Sigmoid colon (tissue), 4 donors: ENCODE measurements around the gene AFF4.
A peak's percentile ranks its signal among the peaks of the same experiment; 100 is the strongest.

Source experiments
- EP300 ChIP-seq, 4 donors: sonication (generic); formaldehyde crosslinking; IDR thresholded peaks; one replicate each; pipeline ENCODE4 v1.6.1; 2017; ENCODE audit warnings: antibody characterized with exemption in 4 of 4
- POLR2A ChIP-seq, 2 donors: fragments of 450-650 bp; IDR thresholded peaks; one replicate each; pipeline ENCODE4 v1.6.1; 2016; ENCODE audit warnings: antibody characterized with exemption in 2 of 2, mild to moderate bottlenecking in 2 of 2, moderate library complexity in 2 of 2
- TF ChIP-seq, protein P1 (sequence below), 4 experiments: fragments of 450-650 bp in 3 of 4; fragments of 200-600 bp in 1 of 4; IDR thresholded peaks; one replicate each; pipeline ENCODE4 v1.5.1; 2016 to 2019; ENCODE audit warnings: antibody characterized with exemption in 4 of 4, mild to moderate bottlenecking in 3 of 4, moderate library complexity in 2 of 4

DNA sequence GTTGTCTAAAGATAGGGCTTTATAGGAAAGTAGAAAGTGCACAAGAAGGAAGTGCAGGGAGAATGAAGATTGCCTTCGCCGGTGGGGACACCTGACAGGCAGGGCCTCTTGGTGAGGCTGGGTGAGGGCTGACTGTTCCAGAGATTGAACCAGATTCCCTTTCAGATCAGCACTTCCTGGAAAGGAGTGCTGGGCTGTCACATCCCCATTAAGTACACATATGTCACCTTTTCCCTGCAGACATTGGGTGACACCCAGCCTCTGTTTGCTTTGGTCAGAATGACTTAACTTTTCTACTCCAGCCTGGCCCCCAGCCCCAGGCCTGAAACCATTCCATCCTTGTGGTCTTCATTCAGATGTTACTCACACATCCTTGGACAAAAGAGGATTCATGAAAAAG lies 125.6 kb downstream of the AFF4 start:
- TF ChIP-seq, protein P1, sequence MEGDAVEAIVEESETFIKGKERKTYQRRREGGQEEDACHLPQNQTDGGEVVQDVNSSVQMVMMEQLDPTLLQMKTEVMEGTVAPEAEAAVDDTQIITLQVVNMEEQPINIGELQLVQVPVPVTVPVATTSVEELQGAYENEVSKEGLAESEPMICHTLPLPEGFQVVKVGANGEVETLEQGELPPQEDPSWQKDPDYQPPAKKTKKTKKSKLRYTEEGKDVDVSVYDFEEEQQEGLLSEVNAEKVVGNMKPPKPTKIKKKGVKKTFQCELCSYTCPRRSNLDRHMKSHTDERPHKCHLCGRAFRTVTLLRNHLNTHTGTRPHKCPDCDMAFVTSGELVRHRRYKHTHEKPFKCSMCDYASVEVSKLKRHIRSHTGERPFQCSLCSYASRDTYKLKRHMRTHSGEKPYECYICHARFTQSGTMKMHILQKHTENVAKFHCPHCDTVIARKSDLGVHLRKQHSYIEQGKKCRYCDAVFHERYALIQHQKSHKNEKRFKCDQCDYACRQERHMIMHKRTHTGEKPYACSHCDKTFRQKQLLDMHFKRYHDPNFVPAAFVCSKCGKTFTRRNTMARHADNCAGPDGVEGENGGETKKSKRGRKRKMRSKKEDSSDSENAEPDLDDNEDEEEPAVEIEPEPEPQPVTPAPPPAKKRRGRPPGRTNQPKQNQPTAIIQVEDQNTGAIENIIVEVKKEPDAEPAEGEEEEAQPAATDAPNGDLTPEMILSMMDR (IDR thresholded peaks at IDR 0.05): no peak
- TF ChIP-seq POLR2A (IDR thresholded peaks at IDR 0.05) (peak in 1 of 2 donors; percentile 28), EP300 (IDR thresholded peaks at IDR 0.05) (no peak)
